K562 (cell line): ENCODE results near the gene ATP5PD. TPM values are rescaled to one million over a fixed set of nuclear protein-coding genes. Genes with fewer than 3 reads are reported as not detected.
A peak's percentile ranks its signal among the peaks of the same experiment; 100 is the strongest.

Experiments used
- CBFB ChIP-seq: sonication (generic); formaldehyde crosslinking; IDR thresholded peaks from 2 replicates; pipeline ENCODE4 v1.4.0; 2020; ENCODE audit warnings: mild to moderate bottlenecking, missing genetic modification reagents
- EGR1 ChIP-seq: fragments of 450-650 bp; conservative IDR thresholded peaks from 2 replicates; pipeline ENCODE4 v1.6.1; 2017; ENCODE audit warnings: mild to moderate bottlenecking
- SOX6 ChIP-seq: fragments of 450-650 bp; IDR thresholded peaks from 2 replicates; pipeline ENCODE4 v1.6.1; 2014; ENCODE audit warnings: mild to moderate bottlenecking
- ZBTB40 ChIP-seq, 2 experiments: fragments of 450-650 bp in 1 of 2; sonication (generic) in 1 of 2; formaldehyde crosslinking in 1 of 2; IDR thresholded peaks; 2 replicates each; pipeline versions ENCODE4 v1.7.1 to v1.9.0; 2016 to 2022; ENCODE audit warnings: inconsistent platforms in 1 of 2, mild to moderate bottlenecking in 1 of 2, missing genetic modification reagents in 1 of 2
- ZNF280A ChIP-seq: fragments of 450-650 bp; IDR thresholded peaks from 2 replicates; pipeline ENCODE4 v1.6.1; 2018; ENCODE audit warnings: mild to moderate bottlenecking, low read depth; ENCODE audit not compliant: partially characterized antibody
- polyA plus RNA-seq, 8 experiments: library from polyadenylated mRNA; depleted of rRNA in 4 of 8; stranded (reverse) in 5 of 8; unstranded in 3 of 8; fragments of >200 nt; fragmentation: Nextera tagmentation in 2 of 8; fragmentation: Illumina TruSeq in 1 of 8; extraction: Ambion mirVana in 2 of 8; extraction: Trizol in 1 of 8; gene quantifications; 2 replicates each; pipeline versions ENCODE4 v1.2.1 to v1.2.3, GENCODE V29; 2011 to 2014; ENCODE audit warnings: inconsistent platforms in 1 of 8, missing spikeins in 1 of 8
- total RNA-seq, 7 experiments: library from RNA; depleted of rRNA in 6 of 7; stranded (reverse); fragments of >200 nt in 6 of 7; fragmentation: Illumina TruSeq in 2 of 7; extraction: Trizol in 2 of 7; gene quantifications; 2 replicates each; pipeline versions ENCODE4 v1.2.1 to v1.2.3, GENCODE V29; 2011 to 2021; ENCODE audit warnings: low replicate concordance in 1 of 7

ATP5PD gene
- total and polyA plus RNA-seq, 9 of the 15 experiments (the other 6 are each of a cell fraction or from before 2014, with no cell fraction given), result 271 to 828 (median 432) TPM

GRCh38 chr17:75030161-75030560, 16.6 kb downstream of the ATP5PD start (continued):
- TF ChIP-seq ZBTB40 (IDR thresholded peaks at IDR 0.05) (no peak), ZBTB40 (CRISPR knock-in tag; IDR thresholded peaks at IDR 0.05) (no peak), EGR1 (0 out of 2 replicates have a peak, but pooled peaks have one; percentile 6), SOX6 (no peak), ZNF280A (peak; percentile 69), CBFB (no peak)
